Activated CD4-positive, alpha-beta T cell treated with anti-CD3 and anti-CD28 coated beads for 36 hours (primary cell): ENCODE data around the gene WDR77. TPM values are rescaled to one million over a fixed set of nuclear protein-coding genes. Genes with fewer than 3 reads are reported as not detected.
A peak's percentile ranks its signal among the peaks of the same experiment; 100 is the strongest.

ENCODE experiments used
- ATAC-seq: fragments of 200-7000 bp; cut with Tn5 transposase; one replicate; pipeline ENCODE4 v1.10.0; 2021; ENCODE audit warnings: mild to moderate bottlenecking, moderate library complexity
- CTCF ChIA-PET: fragments of 350-600 bp; sonication (Branson Sonifier 250); formaldehyde crosslinking; loops from one replicate; lab custom pipeline; 2021; ENCODE audit warnings: antibody characterized with exemption; lab: Charles Lee
- POLR2A ChIA-PET: fragments of 350-600 bp; sonication (Branson Sonifier 250); formaldehyde crosslinking; loops from one replicate; lab custom pipeline; 2021; ENCODE audit warnings: antibody characterized with exemption, inconsistent platforms; lab: Charles Lee
- DNase-seq: peaks from one replicate; pipeline ENCODE4 v3.0.0-alpha.2; 2020
- H3K27ac Mint-ChIP-seq: one replicate; pipeline ENCODE4 v1.8.0; 2021; ENCODE audit warnings: mixed read lengths
- H3K27me3 Mint-ChIP-seq: one replicate; pipeline ENCODE4 v1.8.0; 2021; ENCODE audit warnings: mixed read lengths
- H3K36me3 Mint-ChIP-seq: one replicate; pipeline ENCODE4 v1.8.0; 2021; ENCODE audit warnings: low read depth, mixed read lengths
- H3K4me1 Mint-ChIP-seq: one replicate; pipeline ENCODE4 v1.8.0; 2021; ENCODE audit warnings: mixed read lengths
- H3K4me3 Mint-ChIP-seq: one replicate; pipeline ENCODE4 v1.8.0; 2021; ENCODE audit warnings: mild to moderate bottlenecking, moderate library complexity, mixed read lengths
- H3K9me3 Mint-ChIP-seq: one replicate; pipeline ENCODE4 v1.8.0; 2021; ENCODE audit warnings: low read depth, mixed read lengths
- intact Hi-C, 2 experiments: fragments of 100-400 bp; cut with DNase I in 1 of 2; cut with micrococcal nuclease in 1 of 2; formaldehyde crosslinking; loops; one replicate each; pipeline versions ENCODE4 v1.14.2 to v1.15.1; 2022 to 2024; cut with DNase I, micrococcal nuclease
- total RNA-seq, 2 experiments: library from RNA; stranded (reverse); gene quantifications; one replicate each; pipeline ENCODE4 v1.2.3, GENCODE V29; 2021

The WDR77 gene
- total RNA-seq, 2 experiments from 2014 or later: 42.5 to 53.6 TPM

- Mint-ChIP-seq H3K36me3 (peaks cover 10% of the 10 kb centered on the region), H3K27ac (no peak overlapping the region), H3K9me3 (no peaks in the 10 kb centered on the region), H3K27me3 (no peaks in the 10 kb centered on the region), H3K4me3 (no peak overlapping the region), H3K4me1 (peaks cover 35% of the 10 kb centered on the region)
- POLR2A ChIA-PET: interaction anchor here (0.6 kb wide), 2 partner anchors 10 to 23 kb away, joined by 3 read pairs; no protein-coding TSS in a partner anchor
- peak; percentile 82 for ATAC-seq
- intact Hi-C loops: loop anchor here (1.0 to 5.0 kb wide), 3 partner anchors 22 to 286 kb away; partner anchors contain the start of genes ATP5PB (in 2 of the 2), WDR77 (in 2 of the 2) and DDX20 (in 1 of the 2)
- DNase-seq: peak; percentile 76
- CTCF ChIA-PET: interaction anchor here (0.6 to 1.7 kb wide), 2 partner anchors 10 to 37 kb away, joined by 4 to 5 read pairs; no protein-coding TSS in a partner anchor
Measured at GRCh38 chr1:111471012-111471411, 22.0 kb upstream of the WDR77 start.

- Mint-ChIP-seq H3K27me3 (no peaks in the 10 kb centered on the region), H3K36me3 (peaks cover 10% of the 10 kb centered on the region), H3K4me3 (no peak overlapping the region), H3K9me3 (no peaks in the 10 kb centered on the region), H3K27ac (no peak overlapping the region), H3K4me1 (peaks cover 31% of the 10 kb centered on the region)
- ATAC-seq (no peak), DNase-seq (no peak)
- POLR2A ChIA-PET: interaction anchor here (0.6 to 0.7 kb wide), 3 partner anchors 10 to 244 kb away, joined by 3 read pairs; no protein-coding TSS in a partner anchor
- intact Hi-C loops: loop anchor here in 1 of 2 experiments (2.0 to 5.0 kb wide), 2 partner anchors 22 to 287 kb away; partner anchors contain the start of genes ATP5PB, DDX20 and WDR77
- CTCF ChIA-PET: interaction anchor here (1.7 kb wide), 1 partner anchor 38 kb away, joined by 5 read pairs; no protein-coding TSS in a partner anchor
Measured at GRCh38 chr1:111470596-111470995, 21.5 kb upstream of the WDR77 start.

- POLR2A ChIA-PET: interaction anchor here (0.7 kb wide), 1 partner anchor 476 kb away, joined by 3 read pairs; no protein-coding TSS in a partner anchor
- intact Hi-C loops: no loop called here
- no peak for DNase-seq
Measured at GRCh38 chr1:111469539-111469938, 20.5 kb upstream of the WDR77 start.

GRCh38 chr1:111468717-111469100 lies 19.7 kb upstream of the WDR77 start:
- H3K9me3 Mint-ChIP-seq: no peaks in the 10 kb centered on the region
- peaks cover 14% of the 10 kb centered on the region for H3K36me3 Mint-ChIP-seq
- ChIA-PET CTCF (interaction anchor here (1.0 to 1.7 kb wide), 2 partner anchors 196 to 300 kb away, joined by 3 to 5 read pairs; no protein-coding TSS in a partner anchor), POLR2A (interaction anchor here (0.6 kb wide), 1 partner anchor 242 kb away, joined by 3 read pairs; the partner anchor contains the start of gene CHI3L2)
- H3K27ac Mint-ChIP-seq: no peak overlapping the region
- ATAC-seq (no peak), DNase-seq (no peak)
- peaks cover 20% of the 10 kb centered on the region for H3K4me1 Mint-ChIP-seq
- no peak overlapping the region for H3K4me3 Mint-ChIP-seq
- no peaks in the 10 kb centered on the region for H3K27me3 Mint-ChIP-seq
- intact Hi-C loops: no loop called here

More at GRCh38 chr1:111469539-111469938, 20.5 kb upstream of the WDR77 start:
- H3K27me3 Mint-ChIP-seq: no peaks in the 10 kb centered on the region
- no peak overlapping the region for H3K4me3 Mint-ChIP-seq
- H3K36me3 Mint-ChIP-seq: peaks cover 14% of the 10 kb centered on the region
- H3K27ac Mint-ChIP-seq: no peak overlapping the region
- peaks cover 25% of the 10 kb centered on the region for H3K4me1 Mint-ChIP-seq
- no peaks in the 10 kb centered on the region for H3K9me3 Mint-ChIP-seq
- ATAC-seq: no peak
- CTCF ChIA-PET: interaction anchor here (1.7 kb wide), 1 partner anchor 299 kb away, joined by 5 read pairs; no protein-coding TSS in a partner anchor

- Mint-ChIP-seq H3K4me3 (no peak overlapping the region), H3K27ac (no peak overlapping the region), H3K27me3 (no peaks in the 10 kb centered on the region), H3K4me1 (peaks cover 22% of the 10 kb centered on the region), H3K36me3 (peaks cover 18% of the 10 kb centered on the region), H3K9me3 (no peaks in the 10 kb centered on the region)
- ATAC-seq: no peak
- intact Hi-C loops: no loop called here
- POLR2A ChIA-PET: interaction anchor here (0.6 kb wide), 1 partner anchor 241 kb away, joined by 3 read pairs; the partner anchor contains the start of gene CHI3L2
- CTCF ChIA-PET: interaction anchor here (0.8 to 1.7 kb wide), 3 partner anchors 40 to 301 kb away, joined by 3 to 5 read pairs (median 3); no protein-coding TSS in a partner anchor
- DNase-seq: no peak
Measured at GRCh38 chr1:111467865-111468716, 19.0 kb upstream of the WDR77 start.

GRCh38 chr1:111466480-111466879 lies 17.4 kb upstream of the WDR77 start:
- H3K36me3 Mint-ChIP-seq: peaks cover 24% of the 10 kb centered on the region
- intact Hi-C loops: no loop called here
- no peaks in the 10 kb centered on the region for H3K27me3 Mint-ChIP-seq
- DNase-seq: no peak
- peaks cover 13% of the 10 kb centered on the region for H3K4me1 Mint-ChIP-seq
- no peak overlapping the region for H3K27ac Mint-ChIP-seq
- H3K4me3 Mint-ChIP-seq: no peak overlapping the region
- H3K9me3 Mint-ChIP-seq: no peaks in the 10 kb centered on the region
- POLR2A ChIA-PET: no interaction called here
- CTCF ChIA-PET: interaction anchor here (1.1 to 1.4 kb wide), 3 partner anchors 9 to 301 kb away, joined by 3 to 4 read pairs (median 3); no protein-coding TSS in a partner anchor
- no peak for ATAC-seq

GRCh38 chr1:111465754-111466153 lies 16.7 kb upstream of the WDR77 start:
- CTCF ChIA-PET: interaction anchor here (0.8 to 1.4 kb wide), 6 partner anchors 10 to 302 kb away, joined by 3 to 4 read pairs (median 3); no protein-coding TSS in a partner anchor
- no peaks in the 10 kb centered on the region for H3K27me3 Mint-ChIP-seq
- POLR2A ChIA-PET: interaction anchor here (0.6 kb wide), 1 partner anchor 619 kb away, joined by 3 read pairs; no protein-coding TSS in a partner anchor
- DNase-seq (no peak), ATAC-seq (no peak)
- H3K27ac Mint-ChIP-seq: no peak overlapping the region
- no peaks in the 10 kb centered on the region for H3K9me3 Mint-ChIP-seq
- intact Hi-C loops: no loop called here
- H3K4me3 Mint-ChIP-seq: no peak overlapping the region
- peaks cover 26% of the 10 kb centered on the region for H3K36me3 Mint-ChIP-seq
- peaks cover 13% of the 10 kb centered on the region for H3K4me1 Mint-ChIP-seq

- CTCF ChIA-PET: interaction anchor here (1.0 to 1.4 kb wide), 4 partner anchors 12 to 288 kb away, joined by 3 to 7 read pairs (median 6); no protein-coding TSS in a partner anchor
- no peak for ATAC-seq
- H3K4me3 Mint-ChIP-seq: no peak overlapping the region
- DNase-seq: no peak
- intact Hi-C loops: no loop called here
- POLR2A ChIA-PET: interaction anchor here (0.5 kb wide), 1 partner anchor 1558 kb away, joined by 3 read pairs; no protein-coding TSS in a partner anchor
- no peaks in the 10 kb centered on the region for H3K27me3 Mint-ChIP-seq
- H3K4me1 Mint-ChIP-seq: peaks cover 13% of the 10 kb centered on the region
- H3K9me3 Mint-ChIP-seq: no peaks in the 10 kb centered on the region
- peak overlapping the region; percentile 7 for H3K27ac Mint-ChIP-seq
- H3K36me3 Mint-ChIP-seq: peaks cover 38% of the 10 kb centered on the region
Measured at GRCh38 chr1:111463029-111463683, 14.1 kb upstream of the WDR77 start.

GRCh38 chr1:111462370-111463028 lies 13.4 kb upstream of the WDR77 start:
- Mint-ChIP-seq H3K9me3 (no peaks in the 10 kb centered on the region), H3K36me3 (peaks cover 44% of the 10 kb centered on the region), H3K27ac (no peak overlapping the region), H3K27me3 (no peaks in the 10 kb centered on the region), H3K4me3 (no peak overlapping the region), H3K4me1 (peaks cover 8% of the 10 kb centered on the region)
- intact Hi-C loops: no loop called here
- ATAC-seq (no peak), DNase-seq (no peak)
- CTCF ChIA-PET: interaction anchor here (1.0 to 1.6 kb wide), 5 partner anchors 12 to 289 kb away, joined by 3 to 7 read pairs (median 5); no protein-coding TSS in a partner anchor
- POLR2A ChIA-PET: interaction anchor here (0.5 kb wide), 1 partner anchor 1558 kb away, joined by 3 read pairs; no protein-coding TSS in a partner anchor

GRCh38 chr1:111461765-111462164 lies 12.7 kb upstream of the WDR77 start:
- ChIA-PET POLR2A (no interaction called here), CTCF (interaction anchor here (0.7 to 1.6 kb wide), 4 partner anchors 9 to 306 kb away, joined by 3 to 4 read pairs (median 3); no protein-coding TSS in a partner anchor)
- Mint-ChIP-seq H3K27me3 (no peaks in the 10 kb centered on the region), H3K36me3 (peaks cover 47% of the 10 kb centered on the region), H3K27ac (no peak overlapping the region), H3K9me3 (no peaks in the 10 kb centered on the region), H3K4me3 (no peak overlapping the region), H3K4me1 (peaks cover 10% of the 10 kb centered on the region)
- intact Hi-C loops: no loop called here
- ATAC-seq: no peak
- no peak for DNase-seq
